ENCODE measurements around the gene NR2F2. TPM values are rescaled to one million over a fixed set of nuclear protein-coding genes. Genes with fewer than 3 reads are reported as not detected.

Gene NR2F2
- total RNA-seq, 1 donor = 14.5 TPM

DNA sequence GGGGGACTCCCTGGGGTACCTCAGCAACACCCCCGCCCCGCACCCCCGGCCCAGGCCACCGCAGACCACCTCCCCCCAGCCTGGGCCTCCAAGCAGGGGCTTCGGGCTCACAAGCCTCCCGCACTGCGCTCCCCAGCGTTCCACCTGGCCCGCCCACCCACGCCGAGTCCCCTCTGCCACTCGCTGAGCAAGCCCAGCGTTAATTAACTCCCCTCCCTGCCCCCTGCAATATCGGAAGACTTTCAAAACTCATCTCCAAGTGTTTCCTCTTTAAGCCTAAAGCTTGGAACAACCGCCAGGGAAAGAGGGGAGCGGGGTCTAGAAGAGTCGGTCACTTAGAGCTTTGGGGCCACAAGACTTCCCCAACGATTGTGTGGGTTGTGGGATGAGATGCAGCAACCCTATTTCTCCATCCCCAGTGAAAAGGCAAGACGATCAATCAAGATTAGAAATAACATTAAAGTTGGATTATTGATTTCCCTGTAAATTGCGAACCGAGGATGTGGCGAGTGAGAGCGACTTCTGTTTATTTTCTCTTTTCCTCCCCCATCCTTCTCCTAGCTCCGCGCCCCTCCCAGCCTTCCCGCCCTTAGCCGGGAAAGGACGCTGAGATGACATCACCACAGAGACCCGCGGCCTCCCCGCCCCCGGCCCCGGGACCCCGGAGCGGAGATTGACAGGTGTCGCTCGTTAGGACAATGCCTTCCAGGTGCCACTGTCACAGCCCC is 30.2 kb downstream of the NR2F2 start:
- no peak overlapping the region for H3K4me2 ChIP-seq (ENCODE audit: insufficient read depth, low read length)
- H3K4me3 ChIP-seq (ENCODE audit: insufficient read depth, low read length) = peak overlapping the region; percentile 16
- no peaks in the 10 kb centered on the region for H4K20me1 ChIP-seq (ENCODE audit: insufficient read depth, low read length)
- H3K36me3 ChIP-seq (ENCODE audit: insufficient read depth, low read length) = no peaks in the 10 kb centered on the region
- H3K4me1 ChIP-seq (ENCODE audit: insufficient read depth, low read length) = peaks cover 5% of the 10 kb centered on the region
- TF ChIP-seq, protein P1, sequence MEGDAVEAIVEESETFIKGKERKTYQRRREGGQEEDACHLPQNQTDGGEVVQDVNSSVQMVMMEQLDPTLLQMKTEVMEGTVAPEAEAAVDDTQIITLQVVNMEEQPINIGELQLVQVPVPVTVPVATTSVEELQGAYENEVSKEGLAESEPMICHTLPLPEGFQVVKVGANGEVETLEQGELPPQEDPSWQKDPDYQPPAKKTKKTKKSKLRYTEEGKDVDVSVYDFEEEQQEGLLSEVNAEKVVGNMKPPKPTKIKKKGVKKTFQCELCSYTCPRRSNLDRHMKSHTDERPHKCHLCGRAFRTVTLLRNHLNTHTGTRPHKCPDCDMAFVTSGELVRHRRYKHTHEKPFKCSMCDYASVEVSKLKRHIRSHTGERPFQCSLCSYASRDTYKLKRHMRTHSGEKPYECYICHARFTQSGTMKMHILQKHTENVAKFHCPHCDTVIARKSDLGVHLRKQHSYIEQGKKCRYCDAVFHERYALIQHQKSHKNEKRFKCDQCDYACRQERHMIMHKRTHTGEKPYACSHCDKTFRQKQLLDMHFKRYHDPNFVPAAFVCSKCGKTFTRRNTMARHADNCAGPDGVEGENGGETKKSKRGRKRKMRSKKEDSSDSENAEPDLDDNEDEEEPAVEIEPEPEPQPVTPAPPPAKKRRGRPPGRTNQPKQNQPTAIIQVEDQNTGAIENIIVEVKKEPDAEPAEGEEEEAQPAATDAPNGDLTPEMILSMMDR (IDR thresholded peaks at IDR 0.05; ENCODE audit: extremely low read depth, low read depth, low read length) = no peak
- peaks cover 62% of the 10 kb centered on the region for H3K27me3 ChIP-seq (ENCODE audit: insufficient read depth, low read length)
- H3K9me3 ChIP-seq (ENCODE audit: low read depth, low read length) = no peaks in the 10 kb centered on the region
- H2AFZ ChIP-seq (ENCODE audit: low read length) = no peak overlapping the region
- H3K79me2 ChIP-seq (ENCODE audit: insufficient read depth, low read length) = peaks cover 4% of the 10 kb centered on the region
- H3K27ac ChIP-seq (ENCODE audit: low read depth, low read length) = no peak overlapping the region
- peak; percentile 71 for DNase-seq (ENCODE audit: insufficient read length, low spot score, missing footprints)

- Histone ChIP-seq H4K20me1 (ENCODE audit: insufficient read depth, low read length) (no peaks in the 10 kb centered on the region), H3K79me2 (ENCODE audit: insufficient read depth, low read length) (peaks cover 4% of the 10 kb centered on the region), H3K4me2 (ENCODE audit: insufficient read depth, low read length) (no peak overlapping the region), H3K27me3 (ENCODE audit: insufficient read depth, low read length) (peaks cover 69% of the 10 kb centered on the region), H2AFZ (ENCODE audit: low read length) (no peak overlapping the region), H3K36me3 (ENCODE audit: insufficient read depth, low read length) (no peaks in the 10 kb centered on the region), H3K4me3 (ENCODE audit: insufficient read depth, low read length) (no peak overlapping the region), H3K27ac (ENCODE audit: low read depth, low read length) (no peak overlapping the region), H3K4me1 (ENCODE audit: insufficient read depth, low read length) (peaks cover under 1% of the 10 kb centered on the region), H3K9me3 (ENCODE audit: low read depth, low read length) (no peaks in the 10 kb centered on the region)
- TF ChIP-seq, protein P1 (IDR thresholded peaks at IDR 0.05; ENCODE audit: extremely low read depth, low read depth, low read length) = no peak
- peak; percentile 82 for DNase-seq (ENCODE audit: insufficient read length, low spot score, missing footprints)
These were observed 31.0 kb downstream of the NR2F2 start for GRCh38 chr15:96361309-96362010.

GRCh38 chr15:96362011-96362754 is 31.7 kb downstream of the NR2F2 start:
- peak; percentile 80 for DNase-seq (ENCODE audit: insufficient read length, low spot score, missing footprints)
- H2AFZ ChIP-seq (ENCODE audit: low read length) = no peak overlapping the region
- H3K79me2 ChIP-seq (ENCODE audit: insufficient read depth, low read length) = peaks cover 4% of the 10 kb centered on the region
- no peaks in the 10 kb centered on the region for H3K9me3 ChIP-seq (ENCODE audit: low read depth, low read length)
- H4K20me1 ChIP-seq (ENCODE audit: insufficient read depth, low read length) = peaks cover 1% of the 10 kb centered on the region
- H3K4me3 ChIP-seq (ENCODE audit: insufficient read depth, low read length) = no peak overlapping the region
- no peaks in the 10 kb centered on the region for H3K36me3 ChIP-seq (ENCODE audit: insufficient read depth, low read length)
- H3K27ac ChIP-seq (ENCODE audit: low read depth, low read length) = no peak overlapping the region
- peaks cover 76% of the 10 kb centered on the region for H3K27me3 ChIP-seq (ENCODE audit: insufficient read depth, low read length)
- TF ChIP-seq, protein P1 (IDR thresholded peaks at IDR 0.05; ENCODE audit: extremely low read depth, low read depth, low read length) = no peak
- no peaks in the 10 kb centered on the region for H3K4me1 ChIP-seq (ENCODE audit: insufficient read depth, low read length)
- no peak overlapping the region for H3K4me2 ChIP-seq (ENCODE audit: insufficient read depth, low read length)
